SK-N-DZ (cell line): Measurements from ENCODE around the gene MRTFA.

Experiments
- DNase-seq: peaks from one replicate; pipeline ENCODE4 v3.0.0-alpha.2; 2015; ENCODE audit warnings: low spot score

Gene MRTFA

GRCh38 chr22:40414311-40414710 lies 222.2 kb downstream of the MRTFA start:
- no peak for DNase-seq

- no peak for DNase-seq
These were observed 222.6 kb downstream of the MRTFA start for GRCh38 chr22:40413873-40414272.

GRCh38 chr22:40412441-40412840 lies 224.1 kb downstream of the MRTFA start:
- no peak for DNase-seq

GRCh38 chr22:40411506-40411861 lies 225.0 kb downstream of the MRTFA start:
- no peak for DNase-seq

- no peak for DNase-seq
These were observed 225.6 kb downstream of the MRTFA start for GRCh38 chr22:40410731-40411505.

- no peak for DNase-seq
These were observed 226.2 kb downstream of the MRTFA start for GRCh38 chr22:40410272-40410671.

GRCh38 chr22:40409613-40410113 lies 226.9 kb downstream of the MRTFA start:
- DNase-seq, result no peak

- no peak for DNase-seq
These were observed 227.6 kb downstream of the MRTFA start for GRCh38 chr22:40408718-40409612.

GRCh38 chr22:40407831-40408717 lies 228.4 kb downstream of the MRTFA start:
- DNase-seq, result no peak

GRCh38 chr22:40407021-40407761 lies 229.3 kb downstream of the MRTFA start:
- no peak for DNase-seq

GRCh38 chr22:40406063-40406890 lies 230.2 kb downstream of the MRTFA start:
- DNase-seq, result no peak

GRCh38 chr22:40405178-40406062 lies 231.1 kb downstream of the MRTFA start:
- no peak for DNase-seq

GRCh38 chr22:40404251-40405177 lies 232.0 kb downstream of the MRTFA start:
- DNase-seq, result no peak

- no peak for DNase-seq
These were observed 232.9 kb downstream of the MRTFA start for GRCh38 chr22:40403651-40404050.

GRCh38 chr22:40403141-40403540 lies 233.4 kb downstream of the MRTFA start:
- DNase-seq, result no peak

- DNase-seq, result no peak
These were observed 234.5 kb downstream of the MRTFA start for GRCh38 chr22:40401981-40402406.

GRCh38 chr22:40401532-40401931 lies 235.0 kb downstream of the MRTFA start:
- no peak for DNase-seq

GRCh38 chr22:40400159-40400558 lies 236.4 kb downstream of the MRTFA start:
- no peak for DNase-seq
